ENCODE data around the gene RHOH. TPM values are rescaled to one million over a fixed set of nuclear protein-coding genes. Genes with fewer than 3 reads are reported as not detected.

RHOH gene
- total RNA-seq, 1 donor: not detected

DNA sequence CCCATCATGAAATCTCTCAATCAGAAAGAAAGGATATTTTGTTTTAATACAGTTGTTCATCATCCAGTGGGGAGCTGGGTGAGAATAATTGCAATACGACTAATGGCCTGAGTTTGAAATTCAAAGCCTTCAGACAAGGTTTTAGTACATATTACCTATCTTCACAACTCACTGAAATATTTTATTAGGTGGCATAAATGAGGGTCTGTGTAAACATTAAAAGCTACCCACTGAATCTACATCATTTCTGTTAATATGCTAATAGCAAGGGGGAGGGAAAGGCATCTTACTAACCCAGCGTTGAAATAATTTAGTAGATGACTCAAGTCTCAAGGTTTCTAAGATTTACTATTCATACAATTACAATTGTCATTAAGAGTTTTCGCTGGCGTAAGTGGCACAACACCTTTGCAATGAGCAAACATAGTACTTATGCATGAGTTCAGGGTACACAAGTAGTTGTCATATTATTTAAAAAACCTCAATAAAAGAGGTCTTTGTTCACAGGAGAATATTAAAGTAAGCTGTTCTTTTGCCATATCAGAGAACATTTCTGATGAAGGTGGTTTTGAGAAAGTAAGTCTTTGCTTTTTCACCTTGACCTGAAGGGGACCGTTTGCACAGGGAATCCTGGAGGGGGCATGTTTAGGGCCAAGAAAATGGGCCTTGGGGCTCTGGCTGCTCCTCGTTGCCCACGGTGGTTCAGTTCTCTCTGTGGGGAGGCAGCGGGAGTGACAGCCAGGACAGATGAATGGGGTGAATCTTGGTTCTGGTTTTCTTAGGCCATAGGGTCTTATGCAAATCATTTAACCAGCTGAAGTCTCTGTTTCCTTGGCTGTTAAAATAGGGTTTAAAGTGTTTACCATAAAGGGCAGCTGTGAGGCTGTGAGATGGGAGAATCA, 4.5 kb upstream of the RHOH start:
- no peak for DNase-seq (ENCODE audit: low read depth)
- no peak overlapping the region for H3K4me3 ChIP-seq (ENCODE audit: low read depth, low read length)
- TF ChIP-seq, protein P1, sequence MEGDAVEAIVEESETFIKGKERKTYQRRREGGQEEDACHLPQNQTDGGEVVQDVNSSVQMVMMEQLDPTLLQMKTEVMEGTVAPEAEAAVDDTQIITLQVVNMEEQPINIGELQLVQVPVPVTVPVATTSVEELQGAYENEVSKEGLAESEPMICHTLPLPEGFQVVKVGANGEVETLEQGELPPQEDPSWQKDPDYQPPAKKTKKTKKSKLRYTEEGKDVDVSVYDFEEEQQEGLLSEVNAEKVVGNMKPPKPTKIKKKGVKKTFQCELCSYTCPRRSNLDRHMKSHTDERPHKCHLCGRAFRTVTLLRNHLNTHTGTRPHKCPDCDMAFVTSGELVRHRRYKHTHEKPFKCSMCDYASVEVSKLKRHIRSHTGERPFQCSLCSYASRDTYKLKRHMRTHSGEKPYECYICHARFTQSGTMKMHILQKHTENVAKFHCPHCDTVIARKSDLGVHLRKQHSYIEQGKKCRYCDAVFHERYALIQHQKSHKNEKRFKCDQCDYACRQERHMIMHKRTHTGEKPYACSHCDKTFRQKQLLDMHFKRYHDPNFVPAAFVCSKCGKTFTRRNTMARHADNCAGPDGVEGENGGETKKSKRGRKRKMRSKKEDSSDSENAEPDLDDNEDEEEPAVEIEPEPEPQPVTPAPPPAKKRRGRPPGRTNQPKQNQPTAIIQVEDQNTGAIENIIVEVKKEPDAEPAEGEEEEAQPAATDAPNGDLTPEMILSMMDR (IDR thresholded peaks at IDR 0.05; ENCODE audit: insufficient read depth, low read length): no peak

DNA sequence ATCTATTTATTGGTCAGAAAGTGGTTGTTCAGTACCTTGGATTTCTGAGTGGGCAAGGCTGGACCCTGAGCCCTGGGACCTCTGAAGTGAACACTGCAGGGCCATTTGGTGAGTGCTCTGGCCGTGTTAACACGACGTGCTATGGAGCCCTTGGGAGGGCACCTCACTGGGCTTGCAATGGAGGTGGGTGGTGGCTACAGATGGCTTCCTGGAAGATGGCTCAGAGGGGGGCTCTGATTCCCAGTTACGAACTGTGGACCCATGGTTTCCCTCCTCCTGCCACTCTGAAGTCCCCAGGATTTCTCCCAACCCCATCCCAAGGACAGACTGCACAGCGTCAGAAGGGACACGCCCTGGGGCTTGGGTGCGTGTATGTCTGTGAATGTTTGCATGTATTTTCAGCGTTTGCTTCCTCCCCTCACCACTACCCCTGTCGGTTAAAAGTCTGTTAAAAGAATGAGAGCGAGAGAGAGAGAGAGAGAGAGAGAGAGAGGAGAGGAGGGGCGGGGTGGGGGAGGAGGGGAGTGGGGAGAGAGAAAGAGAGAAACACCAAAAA, 3.7 kb upstream of the RHOH start:
- TF ChIP-seq, protein P1 (IDR thresholded peaks at IDR 0.05; ENCODE audit: insufficient read depth, low read length): no peak
- H3K4me3 ChIP-seq (ENCODE audit: low read depth, low read length): no peak overlapping the region
- no peak for DNase-seq (ENCODE audit: low read depth)

DNA sequence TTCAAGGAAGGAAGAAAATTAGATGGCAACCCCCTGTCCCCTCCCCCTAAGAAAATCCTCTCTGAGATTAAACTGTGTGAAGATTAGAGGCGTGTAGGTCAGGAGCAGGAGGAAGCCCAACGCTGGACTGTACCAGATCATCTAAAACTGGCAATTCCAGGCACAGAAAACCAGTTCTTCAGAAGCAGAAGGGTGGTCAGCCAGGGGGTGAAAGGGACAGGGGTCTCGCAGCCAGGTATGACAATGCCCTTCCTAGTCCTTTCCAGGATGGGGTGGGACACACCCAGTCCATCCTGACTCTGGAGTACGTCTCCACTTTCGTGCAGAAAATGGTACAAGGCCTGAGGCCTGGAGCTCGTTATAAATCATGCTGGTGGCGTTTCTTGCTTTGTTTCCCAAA, 3.3 kb upstream of the RHOH start:
- H3K4me3 ChIP-seq (ENCODE audit: low read depth, low read length): no peak overlapping the region
- TF ChIP-seq, protein P1 (IDR thresholded peaks at IDR 0.05; ENCODE audit: insufficient read depth, low read length): no peak
- DNase-seq (ENCODE audit: low read depth): no peak

DNA sequence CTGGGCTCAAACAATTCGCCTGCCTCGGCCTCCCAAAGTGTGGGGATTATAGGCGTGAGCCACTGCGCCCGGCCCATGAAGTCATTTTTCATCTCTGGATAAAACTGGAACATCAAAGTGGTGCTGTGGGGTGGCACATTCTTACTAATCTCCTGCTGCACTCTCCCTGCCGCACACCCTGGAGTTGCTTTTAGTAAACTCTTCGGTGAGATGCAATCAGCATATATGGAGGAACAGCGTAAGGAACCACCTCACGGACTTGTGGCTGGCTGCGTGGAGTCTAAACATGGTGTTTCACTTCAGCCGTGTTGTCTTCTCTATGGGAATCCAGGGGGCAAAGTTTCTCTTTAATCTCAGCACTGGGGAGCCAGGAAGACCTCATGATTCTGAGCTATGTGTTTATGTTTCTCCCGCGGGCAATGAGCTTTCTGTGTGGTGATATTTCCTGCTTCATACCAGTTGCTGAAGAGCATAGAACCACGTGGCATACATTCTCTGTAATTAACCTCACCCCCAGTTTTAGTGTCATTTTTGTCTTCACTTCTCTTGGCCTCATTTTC, 2.1 kb upstream of the RHOH start:
- H3K4me3 ChIP-seq (ENCODE audit: low read depth, low read length): no peak overlapping the region
- TF ChIP-seq, protein P1 (IDR thresholded peaks at IDR 0.05; ENCODE audit: insufficient read depth, low read length): no peak
- peak; percentile 14 for DNase-seq (ENCODE audit: low read depth)

DNA sequence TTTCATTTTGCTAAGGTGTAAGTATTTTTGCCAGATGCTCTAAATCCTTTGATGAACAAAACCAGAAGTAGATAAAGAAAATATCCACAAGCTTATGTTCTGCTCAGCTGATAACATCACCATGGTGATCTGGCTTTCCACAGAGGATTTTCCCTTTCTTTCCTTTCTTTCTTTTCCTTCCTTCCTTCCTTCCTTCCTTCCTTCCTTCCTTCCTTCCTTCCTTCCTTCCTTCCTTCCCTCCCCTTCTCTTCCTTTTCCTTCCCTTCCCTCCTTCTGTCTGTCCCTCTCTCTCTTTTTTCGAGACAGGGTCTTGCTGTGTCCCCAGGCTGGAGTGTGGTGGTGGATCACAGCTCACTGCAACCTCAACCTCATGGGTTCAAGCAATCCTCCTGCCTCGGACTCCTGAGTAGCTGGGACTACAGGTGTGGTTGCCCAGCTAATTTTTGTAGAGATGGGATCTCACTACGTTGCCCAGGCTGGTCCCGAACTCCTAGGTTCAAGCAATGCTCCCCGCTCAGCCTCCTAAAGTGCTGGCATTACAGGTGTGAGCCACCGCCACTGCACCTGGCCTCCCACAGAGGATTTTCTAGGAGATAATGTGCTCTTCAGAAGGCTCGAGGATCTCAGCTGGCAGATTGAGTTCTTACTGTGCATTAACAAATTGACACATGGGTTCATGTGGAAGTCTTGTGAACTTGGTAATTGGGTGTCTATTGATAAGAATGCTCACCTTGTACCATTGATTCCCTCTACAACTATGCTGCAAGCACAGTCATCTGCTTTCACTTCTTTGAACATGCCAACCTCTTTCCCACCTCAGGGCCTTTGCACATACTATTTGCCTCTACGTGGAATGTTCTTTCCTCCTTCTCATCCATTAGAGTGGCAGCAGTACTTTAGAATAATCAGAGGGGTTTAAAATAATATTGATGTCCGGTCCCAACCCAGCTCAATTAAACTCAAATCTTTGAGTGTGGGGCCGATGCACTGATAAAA, 1.4 kb upstream of the RHOH start:
- H3K4me3 ChIP-seq (ENCODE audit: low read depth, low read length): no peak overlapping the region
- DNase-seq (ENCODE audit: low read depth): no peak
- TF ChIP-seq, protein P1 (IDR thresholded peaks at IDR 0.05; ENCODE audit: insufficient read depth, low read length): no peak

DNA sequence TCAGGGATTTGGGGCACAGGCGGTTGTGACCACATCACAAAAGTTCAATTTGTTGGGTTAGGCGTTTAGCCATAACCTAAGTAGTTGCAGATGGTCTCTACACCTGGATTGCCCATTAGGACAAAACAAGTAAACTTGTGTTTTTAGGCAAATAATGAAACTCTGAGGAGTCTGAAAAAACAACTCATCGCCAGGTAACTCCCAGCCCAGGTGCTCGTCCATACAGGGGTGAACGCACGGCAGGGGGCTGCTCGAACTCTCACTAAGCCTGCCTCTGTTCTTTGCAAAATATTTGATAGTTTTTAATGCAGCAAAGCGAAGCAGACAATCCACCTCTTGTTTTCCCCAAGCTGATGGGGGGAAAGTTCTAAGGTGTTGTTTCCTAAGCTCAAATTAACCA, 559 bp upstream of the RHOH start:
- H3K4me3 ChIP-seq (ENCODE audit: low read depth, low read length): no peak overlapping the region
- TF ChIP-seq, protein P1 (IDR thresholded peaks at IDR 0.05; ENCODE audit: insufficient read depth, low read length): no peak

More for the DNA sequence above, 559 bp upstream of the RHOH start:
- no peak for DNase-seq (ENCODE audit: low read depth)

Measured in fibroblast of the aortic adventitia (primary cell).